Vagina (tissue), 2 donors: Measurements from ENCODE around the gene FRS3.

Experiments used
- POLR2A ChIP-seq, 2 donors: fragments of 450-650 bp; IDR thresholded peaks; one replicate each; pipeline ENCODE4 v1.6.1; 2017; ENCODE audit warnings: antibody characterized with exemption in 2 of 2, mild to moderate bottlenecking in 2 of 2, moderate library complexity in 2 of 2
- TF ChIP-seq, protein P1 (sequence below), 3 experiments: fragments of 450-650 bp in 2 of 3; fragments of 200-600 bp in 1 of 3; sonication (generic) in 1 of 3; IDR thresholded peaks; one replicate each; pipeline ENCODE4 v1.5.1; 2017 to 2019; ENCODE audit warnings: antibody characterized with exemption in 3 of 3, mild to moderate bottlenecking in 2 of 3, moderate library complexity in 2 of 3

GRCh38 chr6:41734666-41735426, 44.9 kb downstream of the FRS3 start:
- TF ChIP-seq, protein P1, sequence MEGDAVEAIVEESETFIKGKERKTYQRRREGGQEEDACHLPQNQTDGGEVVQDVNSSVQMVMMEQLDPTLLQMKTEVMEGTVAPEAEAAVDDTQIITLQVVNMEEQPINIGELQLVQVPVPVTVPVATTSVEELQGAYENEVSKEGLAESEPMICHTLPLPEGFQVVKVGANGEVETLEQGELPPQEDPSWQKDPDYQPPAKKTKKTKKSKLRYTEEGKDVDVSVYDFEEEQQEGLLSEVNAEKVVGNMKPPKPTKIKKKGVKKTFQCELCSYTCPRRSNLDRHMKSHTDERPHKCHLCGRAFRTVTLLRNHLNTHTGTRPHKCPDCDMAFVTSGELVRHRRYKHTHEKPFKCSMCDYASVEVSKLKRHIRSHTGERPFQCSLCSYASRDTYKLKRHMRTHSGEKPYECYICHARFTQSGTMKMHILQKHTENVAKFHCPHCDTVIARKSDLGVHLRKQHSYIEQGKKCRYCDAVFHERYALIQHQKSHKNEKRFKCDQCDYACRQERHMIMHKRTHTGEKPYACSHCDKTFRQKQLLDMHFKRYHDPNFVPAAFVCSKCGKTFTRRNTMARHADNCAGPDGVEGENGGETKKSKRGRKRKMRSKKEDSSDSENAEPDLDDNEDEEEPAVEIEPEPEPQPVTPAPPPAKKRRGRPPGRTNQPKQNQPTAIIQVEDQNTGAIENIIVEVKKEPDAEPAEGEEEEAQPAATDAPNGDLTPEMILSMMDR (IDR thresholded peaks at IDR 0.05) = no peak
- no peak for TF ChIP-seq POLR2A (IDR thresholded peaks at IDR 0.05)
